Gastroesophageal sphincter (tissue), 4 donors: Measurements from ENCODE around the gene CAMK1G. TPM values are rescaled to one million over a fixed set of nuclear protein-coding genes. Genes with fewer than 3 reads are reported as not detected.
A peak's percentile ranks its signal among the peaks of the same experiment; 100 is the strongest.

ENCODE experiments used
- ATAC-seq: fragments of 150-250 bp; one replicate; pipeline ENCODE4 v1.9.1; 2016; ENCODE audit warnings: mild to moderate bottlenecking, moderate library complexity
- H3K27ac ChIP-seq, 4 donors: fragments of 200-600 bp; sonication (generic) in 3 of 4; 1 replicate in 3 of 4; 2 replicates in 1 of 4; pipeline ENCODE4 v1.5.1; 2016 to 2019
- H3K27me3 ChIP-seq: fragments of 200-600 bp; sonication (generic); one replicate; pipeline ENCODE4 v1.5.1; 2019
- H3K36me3 ChIP-seq, 2 donors: fragments of 200-600 bp; sonication (generic); one replicate each; pipeline ENCODE4 v1.5.1; 2019; ENCODE audit warnings: control low read depth in 1 of 2
- H3K4me1 ChIP-seq, 3 donors: fragments of 200-600 bp; sonication (generic); 1 replicate in 2 of 3; 2 replicates in 1 of 3; pipeline ENCODE4 v1.5.1; 2016 to 2019; ENCODE audit warnings: control low read depth in 2 of 3
- H3K4me3 ChIP-seq, 2 donors: fragments of 200-600 bp; sonication (generic); one replicate each; pipeline ENCODE4 v1.5.1; 2019; ENCODE audit warnings: mild to moderate bottlenecking in 1 of 2, moderate library complexity in 1 of 2
- H3K9me3 ChIP-seq, 3 donors: fragments of 200-600 bp; sonication (generic); one replicate each; pipeline ENCODE4 v1.5.1; 2017 to 2019; ENCODE audit warnings: control low read depth in 2 of 3
- CTCF ChIP-seq, 4 experiments: fragments of 200-600 bp in 2 of 4; fragments of 450-650 bp in 2 of 4; sonication (generic) in 1 of 4; IDR thresholded peaks; one replicate each; pipeline ENCODE4 v1.5.1; 2017 to 2019; ENCODE audit warnings: antibody characterized with exemption in 4 of 4, mild to moderate bottlenecking in 2 of 4, moderate library complexity in 2 of 4
- EP300 ChIP-seq: sonication (generic); formaldehyde crosslinking; IDR thresholded peaks from one replicate; pipeline ENCODE4 v1.6.1; 2017; ENCODE audit warnings: antibody characterized with exemption, mild to moderate bottlenecking
- POLR2A ChIP-seq, 2 donors: fragments of 450-650 bp; IDR thresholded peaks; one replicate each; pipeline ENCODE4 v1.6.1; 2017; ENCODE audit warnings: antibody characterized with exemption in 2 of 2, mild to moderate bottlenecking in 2 of 2, moderate library complexity in 1 of 2
- POLR2AphosphoS5 ChIP-seq: sonication (generic); formaldehyde crosslinking; IDR thresholded peaks from one replicate; pipeline ENCODE4 v1.6.1; 2017; ENCODE audit warnings: antibody characterized with exemption
- WGBS, 2 donors: methylation state at CpG; one replicate each; pipeline ENCODE4 v1.1.5; 2018; ENCODE audit warnings: low coverage in 1 of 2; 5-methylcytosine and 5-hydroxymethylcytosine counted together
- total RNA-seq, 4 donors: library from RNA; depleted of rRNA; stranded (reverse); fragments of >200 nt; gene quantifications; one replicate each; pipeline ENCODE4 v1.1.0, GENCODE V29; 2016

Gene CAMK1G
- total RNA-seq, 4 donors from 2014 or later: 0.19 to 6.8 (median 0.84) TPM

GRCh38 chr1:209569455-209570207, 13.9 kb upstream of the CAMK1G start:
- 16 to 19% methylated on average over 8 to 9 of the region's 9 CpGs for WGBS, 2 donors
- Histone ChIP-seq H3K4me1 (peaks cover 0 to 6% (median 0%) of the 10 kb centered on the region in 3 donors), H3K9me3 (no peaks in the 10 kb centered on the region), H3K27ac (no peak overlapping the region), H3K4me3 (no peak overlapping the region), H3K27me3 (peaks cover 38% of the 10 kb centered on the region), H3K36me3 (no peaks in the 10 kb centered on the region)
- no peak for ATAC-seq
- peak; percentile 65 to 86 (median 71) for TF ChIP-seq CTCF (IDR thresholded peaks at IDR 0.05)
- TF ChIP-seq POLR2A (IDR thresholded peaks at IDR 0.05): no peak
- TF ChIP-seq POLR2AphosphoS5: no peak
- no peak for TF ChIP-seq EP300

DNA sequence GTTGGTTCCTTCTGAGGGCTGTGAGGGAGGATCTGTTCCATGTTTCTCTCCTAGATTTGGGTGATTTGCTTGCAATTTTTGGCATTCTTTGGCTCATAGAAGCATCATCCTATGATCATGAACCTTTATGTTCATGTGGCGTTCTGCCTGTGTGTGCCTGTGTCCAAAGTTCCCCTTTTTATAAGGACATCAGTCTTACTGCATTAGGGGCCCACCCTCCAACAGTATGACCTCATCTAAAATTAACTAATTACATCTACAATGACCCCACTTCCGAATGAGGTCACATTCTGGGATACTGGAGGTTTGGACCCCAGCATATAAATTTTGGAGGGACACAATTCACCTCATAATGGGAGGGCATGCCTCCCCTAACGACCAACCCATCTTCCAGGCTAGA, 12.8 kb upstream of the CAMK1G start:
- WGBS, 2 donors: 78 to 83% methylated on average over 2 to 3 of the region's 3 CpGs
- no peak overlapping the region for H3K4me3 ChIP-seq
- H3K9me3 ChIP-seq: no peaks in the 10 kb centered on the region
- no peak for ATAC-seq
- peaks cover 0 to 4% (median 0%) of the 10 kb centered on the region in 3 donors for H3K4me1 ChIP-seq
- TF ChIP-seq EP300 (no peak), POLR2A (IDR thresholded peaks at IDR 0.05) (no peak), POLR2AphosphoS5 (no peak), CTCF (IDR thresholded peaks at IDR 0.05) (no peak)
- H3K27me3 ChIP-seq: peaks cover 28% of the 10 kb centered on the region
- no peak overlapping the region for H3K27ac ChIP-seq
- no peaks in the 10 kb centered on the region for H3K36me3 ChIP-seq

DNA sequence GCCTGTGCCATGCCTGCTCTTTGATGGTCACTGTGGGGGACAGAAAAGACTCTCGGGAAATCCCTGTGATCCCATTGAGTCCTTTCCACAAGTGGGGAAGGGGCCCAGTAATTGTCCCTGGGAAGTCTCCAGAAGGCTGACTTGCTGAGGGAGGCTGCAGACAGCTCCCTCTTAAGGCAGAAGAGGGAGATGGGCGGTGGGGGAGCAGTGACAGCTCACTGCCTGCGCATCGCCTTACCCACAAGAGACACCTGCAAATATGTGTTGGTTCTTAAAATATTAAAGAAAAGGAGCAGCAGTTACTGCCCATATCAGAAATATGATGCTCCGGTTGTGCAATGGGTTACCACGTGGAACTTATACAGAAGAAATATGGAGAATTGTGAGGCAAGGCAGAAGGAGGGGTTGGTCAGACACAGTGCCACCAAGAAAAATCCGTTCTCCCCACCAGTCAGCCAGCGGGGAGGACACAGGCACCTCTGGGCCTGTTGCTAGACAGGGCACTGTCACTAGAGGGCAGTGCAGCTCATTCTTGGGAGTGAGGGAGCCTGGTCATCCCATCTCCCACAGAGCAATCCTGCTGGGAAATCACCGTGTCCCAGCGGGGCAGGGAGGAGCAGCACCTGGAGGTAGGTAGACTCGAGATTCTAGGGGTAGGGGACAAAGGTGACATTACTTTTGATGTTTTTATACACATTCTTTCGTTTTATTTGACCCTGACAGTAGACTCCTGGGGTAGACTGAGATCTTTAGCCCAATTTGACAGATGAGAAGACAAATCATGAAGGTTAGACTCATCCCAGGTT, 6.9 kb upstream of the CAMK1G start:
- Histone ChIP-seq H3K36me3 (no peaks in the 10 kb centered on the region), H3K4me1 (peaks cover 0 to 6% (median 0%) of the 10 kb centered on the region in 3 donors), H3K4me3 (no peak overlapping the region), H3K27me3 (peaks cover 52% of the 10 kb centered on the region), H3K27ac (no peak overlapping the region), H3K9me3 (no peaks in the 10 kb centered on the region)
- ATAC-seq: peak; percentile 87
- TF ChIP-seq CTCF (IDR thresholded peaks at IDR 0.05) (peak; percentile 80 to 96 (median 86)), POLR2AphosphoS5 (no peak), EP300 (no peak)
- 0 to 30% methylated on average over 4 to 8 of the region's 12 CpGs for WGBS, 2 donors

- H3K9me3 ChIP-seq: no peaks in the 10 kb centered on the region
- no peaks in the 10 kb centered on the region for H3K36me3 ChIP-seq
- H3K27ac ChIP-seq: no peak overlapping the region
- no peak for ATAC-seq
- peaks cover 0 to 6% (median 0%) of the 10 kb centered on the region in 3 donors for H3K4me1 ChIP-seq
- H3K27me3 ChIP-seq: peaks cover 60% of the 10 kb centered on the region
- WGBS, 2 donors: 77 to 80% methylated on average over 2 to 3 of the region's 3 CpGs
- TF ChIP-seq EP300: no peak
- no peak for TF ChIP-seq POLR2A (IDR thresholded peaks at IDR 0.05)
- no peak for TF ChIP-seq POLR2AphosphoS5
- TF ChIP-seq CTCF (IDR thresholded peaks at IDR 0.05): no peak
- no peak overlapping the region for H3K4me3 ChIP-seq
Observed at GRCh38 chr1:209577346-209577745, 6.2 kb upstream of the CAMK1G start.
